Gastroesophageal sphincter (tissue), 4 donors: ENCODE data around the gene MYPN. TPM values are rescaled to one million over a fixed set of nuclear protein-coding genes. Genes with fewer than 3 reads are reported as not detected.

Experiments used
- ATAC-seq: fragments of 150-250 bp; one replicate; pipeline ENCODE4 v1.9.1; 2016; ENCODE audit warnings: mild to moderate bottlenecking, moderate library complexity
- H3K27ac ChIP-seq, 4 donors: fragments of 200-600 bp; sonication (generic) in 3 of 4; 1 replicate in 3 of 4; 2 replicates in 1 of 4; pipeline ENCODE4 v1.5.1; 2016 to 2019
- H3K27me3 ChIP-seq: fragments of 200-600 bp; sonication (generic); one replicate; pipeline ENCODE4 v1.5.1; 2019
- H3K36me3 ChIP-seq, 2 donors: fragments of 200-600 bp; sonication (generic); one replicate each; pipeline ENCODE4 v1.5.1; 2019; ENCODE audit warnings: control low read depth in 1 of 2
- H3K4me1 ChIP-seq, 3 donors: fragments of 200-600 bp; sonication (generic); 1 replicate in 2 of 3; 2 replicates in 1 of 3; pipeline ENCODE4 v1.5.1; 2016 to 2019; ENCODE audit warnings: control low read depth in 2 of 3
- H3K4me3 ChIP-seq, 2 donors: fragments of 200-600 bp; sonication (generic); one replicate each; pipeline ENCODE4 v1.5.1; 2019; ENCODE audit warnings: mild to moderate bottlenecking in 1 of 2, moderate library complexity in 1 of 2
- H3K9me3 ChIP-seq, 3 donors: fragments of 200-600 bp; sonication (generic); one replicate each; pipeline ENCODE4 v1.5.1; 2017 to 2019; ENCODE audit warnings: control low read depth in 2 of 3
- EP300 ChIP-seq: sonication (generic); formaldehyde crosslinking; IDR thresholded peaks from one replicate; pipeline ENCODE4 v1.6.1; 2017; ENCODE audit warnings: antibody characterized with exemption, mild to moderate bottlenecking
- POLR2A ChIP-seq, 2 donors: fragments of 450-650 bp; IDR thresholded peaks; one replicate each; pipeline ENCODE4 v1.6.1; 2017; ENCODE audit warnings: antibody characterized with exemption in 2 of 2, mild to moderate bottlenecking in 2 of 2, moderate library complexity in 1 of 2
- POLR2AphosphoS5 ChIP-seq: sonication (generic); formaldehyde crosslinking; IDR thresholded peaks from one replicate; pipeline ENCODE4 v1.6.1; 2017; ENCODE audit warnings: antibody characterized with exemption
- WGBS, 2 donors: methylation state at CpG; one replicate each; pipeline ENCODE4 v1.1.5; 2018; ENCODE audit warnings: low coverage in 1 of 2; 5-methylcytosine and 5-hydroxymethylcytosine counted together
- total RNA-seq, 4 donors: library from RNA; depleted of rRNA; stranded (reverse); fragments of >200 nt; gene quantifications; one replicate each; pipeline ENCODE4 v1.1.0, GENCODE V29; 2016
- TF ChIP-seq, protein P1 (sequence below), 4 experiments: fragments of 200-600 bp in 2 of 4; fragments of 450-650 bp in 2 of 4; sonication (generic) in 1 of 4; IDR thresholded peaks; one replicate each; pipeline ENCODE4 v1.5.1; 2017 to 2019; ENCODE audit warnings: antibody characterized with exemption in 4 of 4, mild to moderate bottlenecking in 2 of 4, moderate library complexity in 2 of 4

Gene MYPN
- total RNA-seq, 4 donors from 2014 or later = 0.79 to 1.9 TPM; not detected in 2

DNA sequence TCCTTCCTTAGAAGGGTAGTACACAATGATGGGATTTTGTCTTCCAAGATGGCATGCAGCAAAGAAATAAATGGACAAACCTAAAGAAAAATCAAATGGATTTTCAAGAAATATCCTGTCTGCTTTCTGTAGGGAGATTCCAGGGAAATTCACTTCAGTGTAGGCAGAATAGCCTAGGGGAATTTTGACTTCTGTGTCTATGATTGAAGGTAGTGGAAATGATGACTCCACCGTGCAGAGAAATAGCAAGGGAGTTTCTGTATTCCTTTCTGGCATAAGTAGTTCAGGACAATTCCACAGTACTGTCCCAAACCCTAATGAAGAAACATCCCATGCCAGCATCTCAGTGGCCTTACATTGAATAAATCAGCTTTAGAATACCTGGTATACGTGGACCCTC, 113.1 kb downstream of the MYPN start:
- WGBS, 2 donors = 49 to 100% methylated on average over 1 to 2 of the region's 2 CpGs
- H3K4me3 ChIP-seq = no peak overlapping the region
- TF ChIP-seq EP300 (no peak), POLR2AphosphoS5 (no peak)
- H3K36me3 ChIP-seq = no peaks in the 10 kb centered on the region
- no peak overlapping the region for H3K27ac ChIP-seq
- no peaks in the 10 kb centered on the region for H3K27me3 ChIP-seq
- H3K4me1 ChIP-seq = no peaks in the 10 kb centered on the region
- no peak for ATAC-seq
- H3K9me3 ChIP-seq = no peaks in the 10 kb centered on the region

DNA sequence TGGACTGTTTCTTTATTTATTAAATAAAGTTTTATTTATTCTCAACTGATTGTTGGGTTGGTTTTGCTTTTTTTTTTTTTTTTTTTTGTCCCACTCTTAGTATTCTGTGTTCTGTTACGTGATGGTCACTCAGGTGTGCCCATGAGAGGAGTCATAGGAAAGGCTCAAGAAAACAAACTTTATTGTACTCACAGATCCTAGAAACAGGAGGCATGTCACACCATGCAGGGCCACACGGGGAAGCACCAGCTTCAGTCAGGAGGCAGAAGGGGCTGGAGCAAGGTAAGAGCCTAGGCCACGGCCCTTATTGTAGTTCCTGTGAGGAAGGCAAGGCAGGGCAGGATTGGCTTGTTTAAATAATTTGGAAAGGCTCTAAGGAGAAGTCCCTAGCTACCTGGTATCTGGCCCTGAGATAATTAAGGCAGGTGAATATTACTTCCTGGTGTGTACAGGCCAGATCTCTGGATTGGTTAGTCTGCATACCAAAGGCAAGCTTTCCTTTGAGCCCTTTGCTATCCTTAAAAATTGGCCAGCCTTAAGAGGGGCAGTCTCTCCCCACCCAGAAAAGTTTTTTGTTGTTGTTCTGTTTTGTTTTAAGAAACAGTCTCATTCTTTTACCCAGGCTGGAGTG, 114.4 kb downstream of the MYPN start:
- Histone ChIP-seq H3K9me3 (no peaks in the 10 kb centered on the region), H3K4me1 (no peaks in the 10 kb centered on the region), H3K27ac (no peak overlapping the region), H3K36me3 (no peaks in the 10 kb centered on the region), H3K4me3 (no peak overlapping the region), H3K27me3 (no peaks in the 10 kb centered on the region)
- TF ChIP-seq POLR2A (IDR thresholded peaks at IDR 0.05) = no peak
- TF ChIP-seq, protein P1, sequence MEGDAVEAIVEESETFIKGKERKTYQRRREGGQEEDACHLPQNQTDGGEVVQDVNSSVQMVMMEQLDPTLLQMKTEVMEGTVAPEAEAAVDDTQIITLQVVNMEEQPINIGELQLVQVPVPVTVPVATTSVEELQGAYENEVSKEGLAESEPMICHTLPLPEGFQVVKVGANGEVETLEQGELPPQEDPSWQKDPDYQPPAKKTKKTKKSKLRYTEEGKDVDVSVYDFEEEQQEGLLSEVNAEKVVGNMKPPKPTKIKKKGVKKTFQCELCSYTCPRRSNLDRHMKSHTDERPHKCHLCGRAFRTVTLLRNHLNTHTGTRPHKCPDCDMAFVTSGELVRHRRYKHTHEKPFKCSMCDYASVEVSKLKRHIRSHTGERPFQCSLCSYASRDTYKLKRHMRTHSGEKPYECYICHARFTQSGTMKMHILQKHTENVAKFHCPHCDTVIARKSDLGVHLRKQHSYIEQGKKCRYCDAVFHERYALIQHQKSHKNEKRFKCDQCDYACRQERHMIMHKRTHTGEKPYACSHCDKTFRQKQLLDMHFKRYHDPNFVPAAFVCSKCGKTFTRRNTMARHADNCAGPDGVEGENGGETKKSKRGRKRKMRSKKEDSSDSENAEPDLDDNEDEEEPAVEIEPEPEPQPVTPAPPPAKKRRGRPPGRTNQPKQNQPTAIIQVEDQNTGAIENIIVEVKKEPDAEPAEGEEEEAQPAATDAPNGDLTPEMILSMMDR (IDR thresholded peaks at IDR 0.05) = no peak
- TF ChIP-seq EP300 = no peak
- TF ChIP-seq POLR2AphosphoS5 = no peak
- WGBS, 2 donors = 90 to 94% methylated on average over 2 of the region's 3 CpGs
- ATAC-seq = no peak

DNA sequence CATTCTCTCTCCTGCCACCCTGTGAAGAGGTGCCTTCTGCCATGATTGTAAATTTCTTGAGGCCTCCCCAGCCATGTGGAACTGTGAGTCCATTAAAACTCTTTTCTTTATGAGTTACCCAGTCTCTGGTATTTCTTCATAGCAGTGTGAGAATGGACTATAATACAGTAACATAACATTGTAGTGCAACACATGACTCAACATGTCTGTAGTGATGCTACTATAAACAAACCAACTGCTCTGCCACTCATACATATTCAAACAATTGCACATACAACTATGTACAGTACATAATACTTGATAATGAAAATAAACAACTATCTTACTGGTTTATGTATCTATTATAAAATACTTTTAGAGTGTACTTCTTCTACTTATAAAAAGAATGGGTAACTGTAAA, 115.5 kb downstream of the MYPN start:
- TF ChIP-seq EP300 (no peak), POLR2A (IDR thresholded peaks at IDR 0.05) (no peak), POLR2AphosphoS5 (no peak)
- TF ChIP-seq, protein P1 (IDR thresholded peaks at IDR 0.05) = no peak
- H3K4me1 ChIP-seq = no peaks in the 10 kb centered on the region
- ATAC-seq = no peak

DNA sequence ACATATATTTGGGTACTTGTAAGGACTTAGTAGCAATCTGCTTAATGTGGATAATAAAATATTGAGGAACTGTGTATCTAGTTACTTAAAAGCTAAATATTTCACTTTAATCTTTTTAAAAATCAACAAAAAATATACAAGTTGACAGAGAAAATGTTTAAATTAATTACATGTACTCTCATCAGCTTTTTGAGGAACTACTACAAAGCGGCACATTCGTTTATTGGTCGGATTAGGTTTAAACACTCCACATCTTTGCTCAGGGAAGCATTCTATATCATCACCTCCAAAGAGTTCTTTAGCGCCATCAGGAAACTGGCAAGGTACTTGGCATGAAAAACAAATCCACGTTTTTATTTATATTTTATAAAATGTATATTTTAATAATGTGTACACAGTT, 121.0 kb downstream of the MYPN start:
- TF ChIP-seq EP300 (no peak), POLR2A (IDR thresholded peaks at IDR 0.05) (no peak), POLR2AphosphoS5 (no peak)
- TF ChIP-seq, protein P1 (IDR thresholded peaks at IDR 0.05) = no peak
- H3K27ac ChIP-seq = no peak overlapping the region
- 72 to 81% methylated on average over 5 of the region's 5 CpGs for WGBS, 2 donors

More for the DNA sequence above, 115.5 kb downstream of the MYPN start:
- Histone ChIP-seq H3K27ac (no peak overlapping the region), H3K9me3 (no peaks in the 10 kb centered on the region), H3K4me3 (no peak overlapping the region), H3K36me3 (no peaks in the 10 kb centered on the region), H3K27me3 (no peaks in the 10 kb centered on the region)

DNA sequence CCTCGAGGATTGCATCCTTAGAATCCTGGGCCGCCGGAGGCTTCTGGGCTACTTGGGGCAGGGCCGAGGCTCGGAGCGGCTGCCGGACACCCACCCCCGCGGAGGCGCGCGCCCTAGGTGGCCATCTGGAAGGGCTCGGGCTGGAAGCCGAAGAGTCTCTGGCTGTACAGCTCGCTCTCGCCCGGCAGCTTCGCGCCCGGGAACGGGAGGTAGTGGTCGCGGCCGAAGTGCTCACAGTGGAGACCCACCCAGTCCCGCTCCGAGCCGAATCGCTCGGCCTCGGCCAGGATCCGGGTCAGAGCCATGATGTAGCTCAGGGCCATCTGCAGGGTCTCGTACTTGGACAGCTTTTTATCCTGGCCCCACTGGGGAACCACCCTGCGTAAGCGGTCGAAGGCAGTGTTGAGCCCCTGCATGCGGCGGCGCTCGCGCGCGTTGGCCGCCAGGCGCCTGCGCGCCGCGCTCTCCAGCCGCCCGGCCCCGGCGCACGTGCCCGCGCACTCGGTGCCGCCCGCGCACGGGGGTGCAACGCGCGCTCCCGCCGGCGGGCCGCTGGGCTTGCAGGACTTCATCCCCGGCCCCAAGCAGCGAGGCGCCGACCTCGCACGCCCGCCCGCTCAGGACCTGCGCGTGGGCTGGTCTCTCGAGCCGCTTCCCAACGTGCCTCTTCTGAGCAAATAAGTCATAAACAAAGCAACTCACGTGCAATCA, 122.0 kb downstream of the MYPN start:
- Histone ChIP-seq H3K27ac (peak overlapping the region in 3 of 4 donors; percentile 80 to 84 (median 83)), H3K9me3 (no peaks in the 10 kb centered on the region), H3K4me1 (peaks cover 0 to 15% (median 2%) of the 10 kb centered on the region in 3 donors), H3K27me3 (no peaks in the 10 kb centered on the region), H3K4me3 (peak overlapping the region; percentile 65 to 71), H3K36me3 (no peaks in the 10 kb centered on the region)
- TF ChIP-seq EP300 (no peak), POLR2AphosphoS5 (no peak), POLR2A (IDR thresholded peaks at IDR 0.05) (no peak)
- TF ChIP-seq, protein P1 (IDR thresholded peaks at IDR 0.05) = peak in 3 of 4 experiments; percentile 24 to 37 (median 34)
- peak; percentile 96 for ATAC-seq
- 0% methylated on average over 1 to 6 of the region's 81 CpGs for WGBS, 2 donors

More for the DNA sequence above, 121.0 kb downstream of the MYPN start:
- no peak for ATAC-seq
- Histone ChIP-seq H3K27me3 (no peaks in the 10 kb centered on the region), H3K4me3 (no peak overlapping the region), H3K4me1 (peaks cover 0 to 15% (median 2%) of the 10 kb centered on the region in 3 donors), H3K36me3 (no peaks in the 10 kb centered on the region), H3K9me3 (no peaks in the 10 kb centered on the region)
